Epidermal melanocyte (primary cell): ENCODE measurements around the gene ING1.

Source experiments
- DNase-seq: peaks from one replicate; pipeline ENCODE4 v3.0.0; 2011; ENCODE audit warnings: low spot score; ENCODE audit not compliant: insufficient read length

The ING1 gene

GRCh38 chr13:110770678-110771077 lies 57.2 kb downstream of the ING1 start:
- no peak for DNase-seq

- no peak for DNase-seq
Measured at GRCh38 chr13:110771194-110771593, 57.7 kb downstream of the ING1 start.

GRCh38 chr13:110772091-110772984 lies 58.8 kb downstream of the ING1 start:
- no peak for DNase-seq
